GM19397 (cell line): Measurements from ENCODE around the gene MVP.
A peak's percentile ranks its signal among the peaks of the same experiment; 100 is the strongest.

Source experiments
- ATAC-seq: cut with Tn5 transposase; IDR thresholded peaks from one replicate; pipeline ENCODE4 v1.9.1; 2021; ENCODE audit warnings: mild to moderate bottlenecking, moderate library complexity; ENCODE audit not compliant: unreplicated experiment

Gene MVP

DNA sequence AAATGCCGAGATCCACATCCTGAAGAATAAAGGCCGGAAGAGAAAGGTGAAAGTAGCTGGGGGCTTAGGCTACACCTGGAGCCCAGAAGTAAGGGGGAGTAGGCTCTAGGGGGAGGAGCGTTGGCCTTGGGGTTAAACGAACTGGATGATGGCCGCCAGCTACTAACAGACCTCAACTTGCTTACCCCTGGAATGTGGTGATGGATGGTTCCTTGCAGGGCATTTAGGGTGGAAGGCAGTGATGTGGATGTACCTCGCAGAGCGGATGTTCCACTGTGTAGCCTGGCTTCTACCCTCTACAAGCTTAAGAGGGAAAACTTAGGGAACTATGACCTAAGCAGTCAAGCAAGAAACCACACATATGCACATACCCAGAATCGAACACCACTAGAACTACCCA lies 16.2 kb upstream of the MVP start:
- no peak for ATAC-seq

GRCh38 chr16:29804455-29805231 lies 15.6 kb upstream of the MVP start:
- no peak for ATAC-seq

DNA sequence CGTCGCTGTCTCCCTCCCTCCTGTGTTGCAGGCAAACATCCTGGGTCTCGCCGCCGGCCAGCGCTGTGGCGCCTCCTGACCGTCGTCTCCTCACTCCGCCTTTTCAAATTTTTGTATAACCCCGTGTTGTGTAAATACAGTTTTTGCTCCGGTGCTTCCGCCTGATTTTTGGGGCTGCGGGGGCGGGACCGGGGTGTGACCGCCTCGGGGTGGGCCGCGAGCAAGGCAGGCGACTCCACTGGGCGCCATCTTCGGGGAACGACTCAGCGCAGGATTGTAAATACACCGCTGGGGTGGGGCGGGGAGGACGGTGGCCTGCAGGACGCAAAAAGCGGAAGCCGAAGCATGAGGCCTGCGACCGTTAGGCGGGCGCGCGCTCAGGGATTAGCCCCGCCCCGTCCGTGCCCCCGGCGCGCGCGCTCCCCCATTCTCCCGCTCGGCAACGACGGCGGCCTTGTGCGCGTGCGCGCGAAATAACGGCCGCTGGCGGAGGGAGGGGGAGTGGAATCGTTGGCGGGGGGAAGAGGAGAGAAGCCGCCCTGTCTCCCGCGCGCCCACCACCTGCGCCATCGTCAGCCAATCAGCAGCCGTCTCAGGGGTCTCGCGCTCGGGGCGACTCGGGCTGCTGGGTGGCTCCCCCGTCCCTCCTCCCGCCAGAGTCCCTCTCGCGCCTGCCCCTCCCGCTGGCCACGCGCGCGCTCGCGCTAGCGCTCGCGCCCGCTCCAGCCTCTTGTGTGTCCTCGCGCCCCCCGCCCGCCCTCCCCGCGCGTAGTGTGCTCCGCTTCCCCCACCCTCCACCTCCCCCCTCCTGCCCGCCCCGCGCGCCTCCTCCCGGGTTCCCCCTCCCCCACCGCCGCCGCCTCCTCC lies 14.8 kb upstream of the MVP start:
- peak; percentile 59 for ATAC-seq

DNA sequence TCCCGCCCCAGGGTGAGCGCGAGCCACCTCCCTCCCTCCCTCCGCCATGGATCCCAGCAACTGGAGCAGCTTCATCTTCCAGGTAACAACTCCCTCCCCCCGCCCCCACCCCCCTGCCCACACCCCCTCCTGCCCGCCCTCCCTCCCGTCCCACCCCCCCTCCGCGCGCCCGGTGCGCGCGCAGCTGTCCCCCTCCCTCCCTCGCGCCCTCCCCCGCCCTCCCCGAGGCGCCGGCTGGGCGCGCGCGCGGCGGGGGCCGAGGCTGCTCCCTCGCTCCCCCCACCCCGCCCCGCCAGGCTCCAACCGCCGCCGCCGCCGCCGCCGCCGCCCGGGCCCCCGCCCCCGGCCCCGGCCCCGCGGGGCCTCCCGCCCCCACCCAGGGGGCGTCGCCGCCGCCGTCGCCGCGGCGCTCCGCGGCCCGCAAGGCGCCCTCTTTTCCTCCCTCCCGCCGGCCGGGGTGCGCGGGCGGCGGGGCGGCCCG lies 14.1 kb upstream of the MVP start, which contains the start of gene MAZ:
Gene MAZ (plus strand): TSS at position 431 of the 481 bp plus-strand sequence. CDS start 173 bp downstream, outside the sequence.
- ATAC-seq, result no peak

DNA sequence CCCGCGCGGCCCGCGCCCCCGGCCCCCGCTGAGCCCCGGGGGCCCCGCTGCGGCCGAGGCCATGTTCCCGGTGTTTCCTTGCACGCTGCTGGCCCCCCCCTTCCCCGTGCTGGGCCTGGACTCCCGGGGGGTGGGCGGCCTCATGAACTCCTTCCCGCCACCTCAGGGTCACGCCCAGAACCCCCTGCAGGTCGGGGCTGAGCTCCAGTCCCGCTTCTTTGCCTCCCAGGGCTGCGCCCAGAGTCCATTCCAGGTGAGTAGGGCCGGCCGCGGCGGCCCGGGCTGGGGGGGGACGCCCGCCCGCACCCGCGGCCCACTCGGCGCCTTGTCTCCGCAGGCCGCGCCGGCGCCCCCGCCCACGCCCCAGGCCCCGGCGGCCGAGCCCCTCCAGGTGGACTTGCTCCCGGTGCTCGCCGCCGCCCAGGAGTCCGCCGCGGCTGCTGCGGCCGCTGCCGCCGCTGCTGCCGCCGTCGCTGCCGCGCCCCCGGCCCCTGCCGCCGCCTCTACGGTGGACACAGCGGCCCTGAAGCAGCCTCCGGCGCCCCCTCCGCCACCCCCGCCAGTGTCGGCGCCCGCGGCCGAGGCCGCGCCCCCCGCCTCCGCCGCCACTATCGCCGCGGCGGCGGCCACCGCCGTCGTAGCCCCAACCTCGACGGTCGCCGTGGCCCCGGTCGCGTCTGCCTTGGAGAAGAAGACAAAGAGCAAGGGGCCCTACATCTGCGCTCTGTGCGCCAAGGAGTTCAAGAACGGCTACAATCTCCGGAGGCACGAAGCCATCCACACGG lies 13.4 kb upstream of the MVP start:
- ATAC-seq, result no peak

- no peak for ATAC-seq
Measured at GRCh38 chr16:29807426-29808218, 12.6 kb upstream of the MVP start.

- ATAC-seq, result no peak
Measured at GRCh38 chr16:29808219-29808900, 11.9 kb upstream of the MVP start.

DNA sequence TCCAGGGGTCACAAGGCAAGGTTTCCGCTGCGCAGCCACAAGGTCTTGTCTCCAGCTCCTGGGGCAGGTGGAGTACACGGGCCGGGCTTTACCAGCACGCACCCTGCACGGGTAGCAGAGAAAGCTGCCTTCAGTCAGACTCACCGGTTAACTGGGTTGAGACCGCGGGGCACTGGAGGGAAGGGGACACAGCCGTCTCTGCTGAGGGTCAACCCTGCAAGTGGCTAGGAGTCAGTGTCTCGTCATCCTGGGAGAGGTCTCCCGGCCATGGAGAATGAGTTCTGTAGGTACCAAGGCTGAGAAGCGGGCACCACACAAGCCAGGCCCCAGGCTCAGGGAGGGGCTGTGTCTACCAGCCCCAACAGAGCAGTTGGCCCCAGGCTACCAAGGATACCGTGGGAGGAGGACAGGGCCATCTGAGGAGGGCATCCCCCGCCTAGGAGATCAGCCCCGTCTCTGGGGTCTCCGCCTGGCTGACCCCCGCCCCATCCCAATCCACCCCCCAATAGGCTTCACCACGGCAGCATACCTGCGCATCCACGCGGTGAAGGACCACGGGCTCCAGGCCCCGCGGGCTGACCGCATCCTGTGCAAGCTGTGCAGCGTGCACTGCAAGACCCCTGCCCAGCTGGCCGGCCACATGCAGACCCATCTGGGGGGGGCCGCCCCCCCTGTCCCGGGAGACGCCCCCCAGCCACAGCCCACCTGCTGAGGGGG lies 11.1 kb upstream of the MVP start:
- no peak for ATAC-seq

GRCh38 chr16:29809850-29810698 lies 10.2 kb upstream of the MVP start:
- no peak for ATAC-seq

- ATAC-seq, result no peak
Measured at GRCh38 chr16:29810699-29811169, 9.5 kb upstream of the MVP start.

- ATAC-seq, result no peak
Measured at GRCh38 chr16:29811170-29811895, 8.9 kb upstream of the MVP start.

GRCh38 chr16:29811896-29812665 lies 8.2 kb upstream of the MVP start, which contains the start of gene PRRT2:
Gene PRRT2 (plus strand): TSS chr16:29812193. CDS start chr16:29813055, 862 bp downstream.
- ATAC-seq, result no peak

- no peak for ATAC-seq
Measured at GRCh38 chr16:29812754-29813643, 7.3 kb upstream of the MVP start.

DNA sequence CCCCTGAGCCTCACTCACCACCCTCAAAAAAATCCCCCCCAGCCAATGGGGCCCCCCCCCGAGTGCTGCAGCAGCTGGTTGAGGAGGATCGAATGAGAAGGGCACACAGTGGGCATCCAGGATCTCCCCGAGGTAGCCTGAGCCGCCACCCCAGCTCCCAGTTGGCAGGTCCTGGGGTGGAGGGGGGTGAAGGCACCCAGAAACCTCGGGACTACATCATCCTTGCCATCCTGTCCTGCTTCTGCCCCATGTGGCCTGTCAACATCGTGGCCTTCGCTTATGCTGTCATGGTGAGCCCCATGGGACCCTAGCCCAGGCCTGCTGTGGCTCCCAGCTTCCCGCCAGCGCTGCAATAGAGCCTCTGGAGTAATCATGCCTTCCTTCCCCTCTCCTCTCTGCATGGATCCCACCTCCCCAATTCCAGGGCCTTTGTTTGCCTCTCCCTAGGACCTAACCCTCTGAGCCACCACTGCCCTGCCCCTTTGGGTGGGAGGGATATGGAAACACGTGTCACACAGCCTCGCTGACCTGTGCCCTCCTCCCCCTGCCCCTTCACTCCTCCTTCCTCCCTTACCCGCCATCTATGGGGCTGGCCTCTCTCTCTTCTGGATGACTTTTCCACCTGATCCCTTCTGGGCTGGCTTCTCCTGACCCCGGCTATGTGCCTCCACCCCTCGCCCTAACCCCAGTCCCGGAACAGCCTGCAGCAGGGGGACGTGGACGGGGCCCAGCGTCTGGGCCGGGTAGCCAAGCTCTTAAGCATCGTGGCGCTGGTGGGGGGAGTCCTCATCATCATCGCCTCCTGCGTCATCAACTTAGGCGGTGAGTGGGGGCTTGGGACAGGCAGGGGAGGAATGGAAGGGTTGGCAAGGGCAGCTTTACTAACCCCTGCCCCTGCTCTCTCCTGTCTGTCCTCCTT lies 6.4 kb upstream of the MVP start:
- ATAC-seq, result no peak
